Measurements from ENCODE around the gene CACNA2D3.

Gene CACNA2D3

GRCh38 chr3:54515441-54516213, 393.3 kb downstream of the CACNA2D3 start:
- no peak for TF ChIP-seq CTCF (IDR thresholded peaks at IDR 0.05)

GRCh38 chr3:54517424-54517823, 395.1 kb downstream of the CACNA2D3 start:
- TF ChIP-seq CTCF (IDR thresholded peaks at IDR 0.05), result no peak

GRCh38 chr3:54518011-54518675, 395.8 kb downstream of the CACNA2D3 start:
- no peak for TF ChIP-seq CTCF (IDR thresholded peaks at IDR 0.05)

GRCh38 chr3:54519493-54519892, 397.1 kb downstream of the CACNA2D3 start:
- no peak for TF ChIP-seq CTCF (IDR thresholded peaks at IDR 0.05)

GRCh38 chr3:54520060-54520459, 397.7 kb downstream of the CACNA2D3 start:
- no peak for TF ChIP-seq CTCF (IDR thresholded peaks at IDR 0.05)

GRCh38 chr3:54527521-54527920, 405.2 kb downstream of the CACNA2D3 start:
- no peak for TF ChIP-seq CTCF (IDR thresholded peaks at IDR 0.05)

GRCh38 chr3:54527953-54528352, 405.6 kb downstream of the CACNA2D3 start:
- TF ChIP-seq CTCF (IDR thresholded peaks at IDR 0.05), result no peak

Data from LNCAP (cell line).